Mesothelial cell of epicardium (in vitro differentiated cells): ENCODE data around the gene GYS1. TPM values are rescaled to one million over a fixed set of nuclear protein-coding genes. Genes with fewer than 3 reads are reported as not detected.

Source experiments
- DNase-seq, 2 experiments: peaks; one replicate each; pipeline ENCODE4 v3.0.0; 2021; ENCODE audit warnings: low spot score in 2 of 2; ENCODE audit not compliant: unreplicated experiment in 2 of 2
- H3K27ac Mint-ChIP-seq: 2 replicates; pipeline ENCODE4 v1.8.0; 2021; ENCODE audit warnings: mixed read lengths
- H3K27me3 Mint-ChIP-seq: 2 replicates; pipeline ENCODE4 v1.8.0; 2021; ENCODE audit warnings: low read depth, mixed read lengths
- H3K36me3 Mint-ChIP-seq: 2 replicates; pipeline ENCODE4 v1.8.0; 2021; ENCODE audit warnings: mixed read lengths
- H3K4me1 Mint-ChIP-seq: 2 replicates; pipeline ENCODE4 v1.8.0; 2021; ENCODE audit warnings: mixed read lengths
- H3K4me3 Mint-ChIP-seq: 2 replicates; pipeline ENCODE4 v1.8.0; 2021; ENCODE audit warnings: mild to moderate bottlenecking, moderate library complexity, mixed read lengths
- H3K9me3 Mint-ChIP-seq: 2 replicates; pipeline ENCODE4 v1.8.0; 2021; ENCODE audit warnings: mixed read lengths
- total RNA-seq: library from RNA; stranded (reverse); gene quantifications from 3 replicates; pipeline ENCODE4 v1.2.1, GENCODE V29; 2021
- TF ChIP-seq, protein P1 (sequence below): fragments of 200-600 bp; sonication (generic); IDR thresholded peaks from one replicate; pipeline ENCODE4 v1.5.0; 2021; ENCODE audit warnings: antibody characterized with exemption; ENCODE audit not compliant: unreplicated experiment

GYS1 gene
- total RNA-seq, 1 donor from 2014 or later = 58.8 TPM

GRCh38 chr19:48964205-48965039 is 28.7 kb downstream of the GYS1 start:
- DNase-seq = no peak
- Mint-ChIP-seq H3K27ac (peak overlapping the region; percentile 100), H3K4me1 (peaks cover 43% of the 10 kb centered on the region), H3K36me3 (peaks cover 19% of the 10 kb centered on the region), H3K27me3 (no peaks in the 10 kb centered on the region), H3K9me3 (no peaks in the 10 kb centered on the region), H3K4me3 (peak overlapping the region; percentile 100)
- TF ChIP-seq, protein P1, sequence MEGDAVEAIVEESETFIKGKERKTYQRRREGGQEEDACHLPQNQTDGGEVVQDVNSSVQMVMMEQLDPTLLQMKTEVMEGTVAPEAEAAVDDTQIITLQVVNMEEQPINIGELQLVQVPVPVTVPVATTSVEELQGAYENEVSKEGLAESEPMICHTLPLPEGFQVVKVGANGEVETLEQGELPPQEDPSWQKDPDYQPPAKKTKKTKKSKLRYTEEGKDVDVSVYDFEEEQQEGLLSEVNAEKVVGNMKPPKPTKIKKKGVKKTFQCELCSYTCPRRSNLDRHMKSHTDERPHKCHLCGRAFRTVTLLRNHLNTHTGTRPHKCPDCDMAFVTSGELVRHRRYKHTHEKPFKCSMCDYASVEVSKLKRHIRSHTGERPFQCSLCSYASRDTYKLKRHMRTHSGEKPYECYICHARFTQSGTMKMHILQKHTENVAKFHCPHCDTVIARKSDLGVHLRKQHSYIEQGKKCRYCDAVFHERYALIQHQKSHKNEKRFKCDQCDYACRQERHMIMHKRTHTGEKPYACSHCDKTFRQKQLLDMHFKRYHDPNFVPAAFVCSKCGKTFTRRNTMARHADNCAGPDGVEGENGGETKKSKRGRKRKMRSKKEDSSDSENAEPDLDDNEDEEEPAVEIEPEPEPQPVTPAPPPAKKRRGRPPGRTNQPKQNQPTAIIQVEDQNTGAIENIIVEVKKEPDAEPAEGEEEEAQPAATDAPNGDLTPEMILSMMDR = no peak

DNA sequence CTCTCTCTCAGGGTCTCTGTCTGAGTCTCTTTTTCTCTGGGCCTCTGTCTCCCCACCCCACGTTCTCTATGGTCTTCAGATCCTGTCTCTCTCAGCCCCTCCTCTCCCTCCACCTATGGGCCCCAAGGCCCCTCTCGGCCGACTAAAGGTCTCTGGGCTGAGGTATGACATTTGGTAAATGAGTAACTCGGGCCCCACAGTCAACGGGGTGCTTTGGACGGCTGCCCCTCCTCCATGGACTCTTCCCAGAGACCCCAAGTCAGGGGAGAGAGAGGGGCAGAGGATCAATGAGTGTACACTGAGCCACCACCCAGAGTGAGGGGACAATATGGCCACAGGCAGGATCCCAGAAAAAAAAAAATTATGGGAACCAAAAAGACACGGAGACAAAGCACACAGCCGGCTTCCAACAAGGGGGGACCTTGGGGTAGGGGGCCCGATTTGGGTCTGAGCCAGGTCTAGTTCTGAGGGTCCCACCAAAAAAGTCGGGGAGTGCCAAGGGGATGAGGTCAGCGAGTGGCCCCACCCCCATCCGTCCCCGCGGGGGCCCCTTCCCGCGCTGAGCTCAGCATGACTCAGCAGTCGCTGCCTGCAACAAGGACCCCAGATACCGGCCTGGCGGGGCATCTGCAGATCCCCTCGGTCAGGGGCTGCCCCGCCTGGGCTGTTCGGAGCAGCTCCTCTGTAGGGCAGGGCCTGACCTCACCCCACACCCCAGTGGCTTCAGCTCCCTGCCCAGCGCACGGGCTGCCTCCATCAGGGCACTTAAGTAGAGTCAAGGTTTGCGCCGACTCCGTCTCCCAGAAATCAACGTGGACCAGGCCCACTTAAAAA is 29.5 kb downstream of the GYS1 start:
- Mint-ChIP-seq H3K4me3 (peak overlapping the region; percentile 100), H3K9me3 (no peaks in the 10 kb centered on the region), H3K36me3 (peaks cover 19% of the 10 kb centered on the region), H3K27ac (peak overlapping the region; percentile 100), H3K4me1 (peaks cover 43% of the 10 kb centered on the region), H3K27me3 (no peaks in the 10 kb centered on the region)
- TF ChIP-seq, protein P1 = no peak
- peak; percentile 63 to 76 for DNase-seq

DNA sequence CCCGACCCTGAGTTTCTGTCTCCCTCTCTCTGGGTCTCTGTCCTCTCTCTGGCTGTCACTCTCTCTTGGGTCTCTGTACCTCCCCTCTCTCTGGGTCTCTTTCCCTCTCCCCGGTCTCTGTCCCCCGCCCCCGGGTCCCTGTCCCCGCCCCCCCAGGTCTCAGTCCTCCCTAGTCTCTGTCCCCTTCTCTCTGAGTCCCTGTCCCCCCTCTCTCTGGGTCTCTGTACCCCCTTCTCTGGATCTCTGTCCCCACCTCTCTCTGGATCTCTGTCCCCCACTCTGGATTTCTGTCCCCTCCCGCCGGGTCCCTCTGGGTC is 30.3 kb downstream of the GYS1 start:
- peak overlapping the region; percentile 100 for H3K27ac Mint-ChIP-seq
- TF ChIP-seq, protein P1 = no peak
- peaks cover 43% of the 10 kb centered on the region for H3K4me1 Mint-ChIP-seq

GRCh38 chr19:48962029-48962848 is 30.9 kb downstream of the GYS1 start:
- peaks cover 20% of the 10 kb centered on the region for H3K36me3 Mint-ChIP-seq
- TF ChIP-seq, protein P1 = no peak
- no peaks in the 10 kb centered on the region for H3K9me3 Mint-ChIP-seq
- H3K4me1 Mint-ChIP-seq = peaks cover 43% of the 10 kb centered on the region
- DNase-seq = no peak
- no peak overlapping the region for H3K4me3 Mint-ChIP-seq
- H3K27me3 Mint-ChIP-seq = no peaks in the 10 kb centered on the region
- H3K27ac Mint-ChIP-seq = peak overlapping the region; percentile 100

More for the DNA sequence above, 30.3 kb downstream of the GYS1 start:
- no peaks in the 10 kb centered on the region for H3K27me3 Mint-ChIP-seq
- H3K4me3 Mint-ChIP-seq = no peak overlapping the region
- DNase-seq = no peak
- H3K36me3 Mint-ChIP-seq = peaks cover 17% of the 10 kb centered on the region
- no peaks in the 10 kb centered on the region for H3K9me3 Mint-ChIP-seq

GRCh38 chr19:48961673-48962028 is 31.5 kb downstream of the GYS1 start:
- peak overlapping the region; percentile 100 for H3K27ac Mint-ChIP-seq
- H3K9me3 Mint-ChIP-seq = no peaks in the 10 kb centered on the region
- no peaks in the 10 kb centered on the region for H3K27me3 Mint-ChIP-seq
- H3K4me1 Mint-ChIP-seq = peaks cover 40% of the 10 kb centered on the region
- TF ChIP-seq, protein P1 = no peak
- H3K36me3 Mint-ChIP-seq = peaks cover 23% of the 10 kb centered on the region
- DNase-seq = no peak
- H3K4me3 Mint-ChIP-seq = no peak overlapping the region
